ENCODE measurements around the gene INS. TPM values are rescaled to one million over a fixed set of nuclear protein-coding genes. Genes with fewer than 3 reads are reported as not detected.
"Not testable (repeated sequence)": the region's sequence is repeated elsewhere in the genome, so short reads cannot be mapped to it uniquely, and the experiment has no call there.

The INS gene
- total RNA-seq, 1 donor from 2014 or later = not detected

- no peak overlapping the region for H3K4me3 ChIP-seq
- ATAC-seq (no peak), DNase-seq (no peak)
- no peak for TF ChIP-seq CTCF (IDR thresholded peaks at IDR 0.05)
- intact Hi-C loops (cut with DNase I) = no loop called here
- no peaks in the 10 kb centered on the region for H3K36me3 ChIP-seq
- no peaks in the 10 kb centered on the region for H3K9me3 ChIP-seq
- H3K27ac ChIP-seq = no peak overlapping the region
- no peaks in the 10 kb centered on the region for H3K4me1 ChIP-seq
- peaks cover 30% of the 10 kb centered on the region for H3K27me3 ChIP-seq (ENCODE audit: low read depth)
Measured at GRCh38 chr11:2180789-2181370, 19.9 kb upstream of the INS start.

- intact Hi-C loops (cut with DNase I) = no loop called here
- Histone ChIP-seq H3K27ac (no peak overlapping the region), H3K27me3 (ENCODE audit: low read depth) (peaks cover 25% of the 10 kb centered on the region), H3K9me3 (no peaks in the 10 kb centered on the region), H3K36me3 (no peaks in the 10 kb centered on the region), H3K4me1 (no peaks in the 10 kb centered on the region), H3K4me3 (no peak overlapping the region)
- no peak for DNase-seq
- ATAC-seq = no peak
- no peak for TF ChIP-seq CTCF (IDR thresholded peaks at IDR 0.05)
Measured at GRCh38 chr11:2180347-2180746, 19.3 kb upstream of the INS start.

GRCh38 chr11:2179516-2179915 lies 18.5 kb upstream of the INS start:
- Histone ChIP-seq H3K36me3 (no peaks in the 10 kb centered on the region), H3K27me3 (ENCODE audit: low read depth) (peaks cover 20% of the 10 kb centered on the region), H3K4me1 (no peaks in the 10 kb centered on the region), H3K9me3 (no peaks in the 10 kb centered on the region), H3K27ac (no peak overlapping the region), H3K4me3 (no peak overlapping the region)
- DNase-seq = no peak
- TF ChIP-seq CTCF (IDR thresholded peaks at IDR 0.05) = no peak
- ATAC-seq = no peak
- intact Hi-C loops (cut with DNase I) = no loop called here

GRCh38 chr11:2178906-2179494 lies 18.0 kb upstream of the INS start:
- ATAC-seq (no peak), DNase-seq (no peak)
- no peaks in the 10 kb centered on the region for H3K4me1 ChIP-seq
- intact Hi-C loops (cut with DNase I) = no loop called here
- no peak for TF ChIP-seq CTCF (IDR thresholded peaks at IDR 0.05)
- H3K36me3 ChIP-seq = no peaks in the 10 kb centered on the region
- H3K9me3 ChIP-seq = no peaks in the 10 kb centered on the region
- H3K27ac ChIP-seq = no peak overlapping the region
- H3K4me3 ChIP-seq = no peak overlapping the region
- H3K27me3 ChIP-seq (ENCODE audit: low read depth) = peaks cover 20% of the 10 kb centered on the region

GRCh38 chr11:2178055-2178773 lies 17.2 kb upstream of the INS start:
- DNase-seq; intact Hi-C loops (cut with DNase I); ATAC-seq: not testable (repeated sequence)

GRCh38 chr11:2177076-2177475 lies 16.1 kb upstream of the INS start:
- TF ChIP-seq CTCF (IDR thresholded peaks at IDR 0.05) = no peak
- H3K9me3 ChIP-seq = no peaks in the 10 kb centered on the region
- DNase-seq (no peak), ATAC-seq (no peak)
- intact Hi-C loops (cut with DNase I) = no loop called here
- H3K27me3 ChIP-seq (ENCODE audit: low read depth) = peaks cover 14% of the 10 kb centered on the region
- no peak overlapping the region for H3K4me3 ChIP-seq
- no peaks in the 10 kb centered on the region for H3K36me3 ChIP-seq
- no peaks in the 10 kb centered on the region for H3K4me1 ChIP-seq
- H3K27ac ChIP-seq = no peak overlapping the region

More at GRCh38 chr11:2178055-2178773, 17.2 kb upstream of the INS start:
- H3K4me3 ChIP-seq, H3K4me1 ChIP-seq, H3K36me3 ChIP-seq, H3K27ac ChIP-seq, H3K9me3 ChIP-seq: not testable (repeated sequence)
- peaks cover 20% of the 10 kb centered on the region for H3K27me3 ChIP-seq (ENCODE audit: low read depth)

Data from lower lobe of right lung (tissue), 2 donors.